Choroid plexus epithelial cell (primary cell): ENCODE results near the gene NELFA.

Experiments
- DNase-seq: peaks from one replicate; pipeline ENCODE4 v3.0.0-alpha.2; 2010; ENCODE audit warnings: low read depth
- H3K4me3 ChIP-seq: 2 replicates; pipeline ENCODE4 v1.5.1; 2011; ENCODE audit warnings: low read depth, mild to moderate bottlenecking, control low read depth, low read length, moderate library complexity
- TF ChIP-seq, protein P1 (sequence below): conservative IDR thresholded peaks from 2 replicates; pipeline ENCODE4 v1.5.1; 2011; ENCODE audit warnings: low read depth, mild to moderate bottlenecking, control low read depth, inconsistent platforms, low read length, moderate library complexity

NELFA gene

DNA sequence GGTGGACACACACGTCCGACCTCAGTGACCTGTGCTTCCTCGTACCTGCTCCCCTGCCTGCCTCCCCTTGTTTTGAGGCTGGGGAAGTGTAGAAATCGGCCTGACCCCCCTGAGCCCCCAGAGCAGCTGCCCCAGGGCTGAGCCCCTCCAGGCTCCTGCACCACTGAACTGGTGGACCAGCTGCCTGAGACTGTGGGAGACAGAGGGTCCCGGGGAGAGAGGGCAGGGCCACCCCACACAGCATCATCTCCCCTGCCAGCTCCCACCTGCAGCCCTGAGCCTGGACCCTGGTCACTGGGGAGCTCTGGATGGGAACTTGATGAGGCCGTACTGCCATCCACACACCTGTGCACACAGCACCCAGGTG lies 35.3 kb upstream of the NELFA start:
- H3K4me3 ChIP-seq = no peak overlapping the region
- no peak for DNase-seq
- TF ChIP-seq, protein P1, sequence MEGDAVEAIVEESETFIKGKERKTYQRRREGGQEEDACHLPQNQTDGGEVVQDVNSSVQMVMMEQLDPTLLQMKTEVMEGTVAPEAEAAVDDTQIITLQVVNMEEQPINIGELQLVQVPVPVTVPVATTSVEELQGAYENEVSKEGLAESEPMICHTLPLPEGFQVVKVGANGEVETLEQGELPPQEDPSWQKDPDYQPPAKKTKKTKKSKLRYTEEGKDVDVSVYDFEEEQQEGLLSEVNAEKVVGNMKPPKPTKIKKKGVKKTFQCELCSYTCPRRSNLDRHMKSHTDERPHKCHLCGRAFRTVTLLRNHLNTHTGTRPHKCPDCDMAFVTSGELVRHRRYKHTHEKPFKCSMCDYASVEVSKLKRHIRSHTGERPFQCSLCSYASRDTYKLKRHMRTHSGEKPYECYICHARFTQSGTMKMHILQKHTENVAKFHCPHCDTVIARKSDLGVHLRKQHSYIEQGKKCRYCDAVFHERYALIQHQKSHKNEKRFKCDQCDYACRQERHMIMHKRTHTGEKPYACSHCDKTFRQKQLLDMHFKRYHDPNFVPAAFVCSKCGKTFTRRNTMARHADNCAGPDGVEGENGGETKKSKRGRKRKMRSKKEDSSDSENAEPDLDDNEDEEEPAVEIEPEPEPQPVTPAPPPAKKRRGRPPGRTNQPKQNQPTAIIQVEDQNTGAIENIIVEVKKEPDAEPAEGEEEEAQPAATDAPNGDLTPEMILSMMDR = no peak

DNA sequence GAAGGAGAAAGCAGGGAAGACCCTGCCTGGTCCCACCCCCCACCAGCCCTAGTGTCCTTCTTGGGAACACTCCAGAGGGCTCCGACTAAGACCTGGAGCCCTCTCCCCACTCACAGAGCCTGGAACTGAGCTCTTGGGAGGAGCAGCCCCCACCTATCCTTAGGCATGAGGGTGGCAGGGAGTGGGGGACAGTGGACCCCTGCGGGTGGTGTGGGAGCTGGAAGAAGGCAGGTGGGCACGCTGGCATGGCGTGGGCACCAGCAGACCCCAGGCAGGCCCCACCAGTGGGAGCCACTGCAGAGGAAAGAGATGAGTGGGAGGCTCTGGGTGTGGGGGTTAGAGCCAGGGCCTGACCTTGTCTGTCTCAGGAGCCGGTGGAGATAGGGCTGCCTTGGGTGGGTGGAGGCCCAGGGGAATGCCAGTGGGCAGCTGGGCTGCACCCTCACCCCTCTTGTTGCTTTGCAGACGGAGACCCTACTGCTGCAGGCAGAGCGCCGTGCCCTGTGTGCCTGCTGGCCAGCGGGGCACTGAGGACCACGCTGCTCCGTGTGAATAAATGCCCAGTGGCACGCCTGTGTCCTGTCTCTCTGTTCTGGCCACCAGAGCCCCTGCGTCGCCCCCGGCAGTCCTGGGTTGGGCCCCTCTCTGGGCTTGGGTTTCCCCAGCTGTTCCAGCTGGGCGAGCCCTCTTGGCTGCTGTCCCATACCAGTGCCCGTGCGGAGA lies 34.8 kb upstream of the NELFA start:
- DNase-seq = no peak
- no peak overlapping the region for H3K4me3 ChIP-seq
- TF ChIP-seq, protein P1 = no peak

DNA sequence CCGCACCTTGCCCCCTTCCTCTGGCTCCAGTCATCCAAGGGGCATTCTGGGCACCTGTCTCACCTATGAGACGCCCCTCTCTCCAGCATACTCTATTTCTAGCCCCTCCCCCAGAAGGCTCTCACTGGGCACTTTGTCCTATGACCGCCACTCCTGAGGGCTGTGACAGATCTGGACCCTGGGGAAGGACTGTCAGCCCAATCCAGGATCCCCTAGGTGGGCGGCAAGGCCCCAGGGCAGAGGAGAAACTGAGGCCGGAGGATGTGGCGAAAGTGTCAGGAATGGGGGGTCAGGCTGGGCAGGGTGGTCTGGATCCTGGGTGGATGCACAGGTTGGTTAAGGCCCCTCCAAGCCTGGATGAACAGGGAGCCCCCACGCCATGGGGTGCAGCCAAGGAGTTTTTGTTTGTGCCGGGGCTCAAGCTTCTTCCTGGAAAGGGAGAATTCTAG lies 34.2 kb upstream of the NELFA start:
- DNase-seq = no peak
- TF ChIP-seq, protein P1 = no peak
- H3K4me3 ChIP-seq = peak overlapping the region; percentile 77

DNA sequence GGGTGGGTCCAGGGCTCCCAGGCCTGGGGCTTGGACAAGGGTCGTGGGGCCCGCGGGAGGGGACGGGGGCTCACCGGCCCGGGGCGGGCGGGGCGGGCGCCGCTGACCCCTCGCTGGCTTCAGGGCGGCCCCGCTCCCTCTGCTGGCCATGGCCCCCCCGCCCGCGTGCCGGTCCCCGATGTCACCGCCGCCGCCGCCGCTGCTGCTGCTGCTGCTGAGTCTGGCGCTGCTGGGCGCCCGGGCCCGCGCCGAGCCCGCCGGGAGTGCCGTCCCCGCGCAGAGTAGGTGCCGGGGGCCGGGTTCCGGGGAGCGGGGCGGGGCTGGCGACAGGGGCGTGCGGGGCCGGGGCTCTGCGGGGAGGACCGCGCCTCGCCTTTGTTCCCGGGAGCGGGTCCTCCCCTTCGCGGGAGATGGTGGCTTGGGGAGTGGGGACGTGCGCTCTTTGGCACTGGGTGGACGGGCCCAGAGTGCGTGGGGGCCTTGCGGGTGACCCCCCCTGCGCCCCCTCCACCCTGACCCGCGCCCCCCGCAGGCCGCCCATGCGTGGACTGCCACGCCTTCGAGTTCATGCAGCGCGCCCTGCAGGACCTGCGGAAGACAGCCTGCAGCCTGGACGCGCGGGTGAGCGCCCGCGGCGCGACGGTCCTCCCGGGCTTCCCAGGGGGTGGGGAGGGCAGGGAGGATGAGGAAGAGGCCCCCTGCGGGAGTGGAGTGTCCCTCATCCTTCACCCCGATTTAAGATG lies 33.6 kb upstream of the NELFA start:
- TF ChIP-seq, protein P1 = no peak
- H3K4me3 ChIP-seq = peak overlapping the region; percentile 77

DNA sequence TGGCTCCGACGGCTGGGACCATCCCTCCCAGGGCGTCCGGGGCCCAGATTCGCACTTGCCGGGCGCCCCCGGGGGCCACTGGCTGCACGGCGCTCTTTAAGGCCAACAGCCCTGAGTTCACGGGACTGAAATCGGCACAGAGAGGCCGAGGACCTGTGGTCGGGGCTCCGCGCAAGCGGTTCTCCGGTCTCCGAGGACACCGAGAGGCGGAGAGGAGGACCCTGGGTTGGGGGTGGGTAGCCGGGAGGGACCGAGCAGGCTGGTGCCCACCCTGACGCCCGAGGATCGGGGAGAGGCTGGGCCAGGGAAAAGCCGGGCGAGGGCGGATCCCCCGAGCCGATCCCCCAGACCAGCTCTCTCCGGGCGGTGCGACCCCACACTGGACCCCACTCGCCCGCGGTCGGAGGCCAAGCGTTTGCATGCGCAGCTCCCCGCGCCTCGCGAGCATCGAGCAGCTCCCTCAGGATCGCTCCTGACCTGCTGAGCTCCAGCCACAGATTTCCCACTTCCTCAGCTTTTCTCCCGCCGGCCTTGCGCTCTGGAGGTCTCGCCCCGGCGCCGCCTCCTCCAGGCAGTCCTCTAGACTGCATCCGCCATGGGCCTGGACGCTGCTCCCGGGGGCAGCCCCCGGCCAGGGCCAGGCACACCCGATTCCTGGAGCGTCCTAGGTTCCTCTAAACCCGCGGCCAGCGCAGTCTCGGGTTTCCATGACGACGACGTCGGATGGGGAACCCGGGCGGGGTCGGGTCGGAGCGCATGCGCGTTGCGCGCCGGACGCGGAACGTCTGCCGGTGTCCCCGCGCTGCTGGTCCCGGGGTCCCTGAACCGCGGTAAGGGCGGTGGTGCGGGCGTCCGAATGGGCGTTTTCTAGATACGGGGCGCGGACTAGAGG lies 32.7 kb upstream of the NELFA start:
- peak; percentile 57 for DNase-seq
- H3K4me3 ChIP-seq = peak overlapping the region; percentile 77
- TF ChIP-seq, protein P1 = no peak

More for the DNA sequence above, 33.6 kb upstream of the NELFA start:
- DNase-seq = no peak

DNA sequence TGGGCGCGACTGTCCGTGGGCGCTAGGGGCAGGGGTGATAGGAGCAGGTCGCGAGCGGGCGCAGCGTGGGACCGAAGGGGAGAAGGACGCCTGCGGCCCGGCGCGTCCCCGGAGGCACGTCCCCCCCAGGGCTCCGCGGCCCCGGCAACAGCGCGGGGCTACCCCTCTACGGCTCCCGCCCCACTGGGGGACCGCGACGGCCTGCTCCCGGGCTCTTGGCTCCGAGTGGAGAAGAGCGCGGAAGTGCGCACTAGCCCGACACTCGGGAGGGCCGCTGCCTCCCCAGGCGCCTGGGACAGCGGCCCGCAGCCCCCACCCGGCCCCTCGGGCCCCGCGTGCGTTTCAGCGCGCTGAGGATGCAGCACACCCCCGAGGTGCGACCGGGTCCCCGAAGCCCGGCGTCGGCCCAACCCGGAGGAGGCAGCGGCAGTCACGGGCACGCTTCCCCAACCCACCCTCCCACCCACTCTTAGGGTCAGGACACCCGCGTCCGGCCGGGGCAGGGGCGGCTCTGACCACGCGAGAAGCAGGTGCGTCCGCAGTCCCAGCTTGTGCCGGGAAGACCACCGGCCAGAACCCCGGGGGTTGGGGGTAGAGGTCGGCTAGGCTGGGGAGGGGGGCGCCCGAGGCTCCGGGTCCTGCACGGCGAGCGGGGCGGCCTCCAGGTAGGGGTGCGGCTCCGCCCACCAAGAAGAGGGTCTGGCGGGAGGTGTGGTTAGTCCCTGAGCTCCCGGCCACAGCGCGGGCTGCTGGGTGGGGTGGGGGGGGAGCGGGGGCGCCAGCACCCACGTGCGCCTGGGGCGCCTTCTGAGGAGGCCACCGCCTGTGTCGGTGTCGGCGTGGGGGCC lies 31.8 kb upstream of the NELFA start:
- TF ChIP-seq, protein P1 = no peak
- peak overlapping the region; percentile 77 for H3K4me3 ChIP-seq
- no peak for DNase-seq
